Stimulated activated CD4-positive, alpha-beta T cell treated with anti-CD3 and anti-CD28 coated beads, Interleukin-4, amount 100 ng/mL, for 48 hours (primary cell): ENCODE data around the gene IFNA13.

Experiments
- DNase-seq, 2 donors: peaks; one replicate each; pipeline ENCODE4 v3.0.0-alpha.2; 2020; ENCODE audit warnings: low read depth in 2 of 2

IFNA13 gene

GRCh38 chr9:21357479-21358460 is 10.1 kb downstream of the IFNA13 start:
- DNase-seq = no peak

GRCh38 chr9:21350787-21351186 is 17.1 kb downstream of the IFNA13 start, which contains the start of gene IFNA6:
IFNA6 (minus strand) TSS chr9:21350887; CDS start chr9:21350887, 0 bp downstream.
- no peak for DNase-seq

DNA sequence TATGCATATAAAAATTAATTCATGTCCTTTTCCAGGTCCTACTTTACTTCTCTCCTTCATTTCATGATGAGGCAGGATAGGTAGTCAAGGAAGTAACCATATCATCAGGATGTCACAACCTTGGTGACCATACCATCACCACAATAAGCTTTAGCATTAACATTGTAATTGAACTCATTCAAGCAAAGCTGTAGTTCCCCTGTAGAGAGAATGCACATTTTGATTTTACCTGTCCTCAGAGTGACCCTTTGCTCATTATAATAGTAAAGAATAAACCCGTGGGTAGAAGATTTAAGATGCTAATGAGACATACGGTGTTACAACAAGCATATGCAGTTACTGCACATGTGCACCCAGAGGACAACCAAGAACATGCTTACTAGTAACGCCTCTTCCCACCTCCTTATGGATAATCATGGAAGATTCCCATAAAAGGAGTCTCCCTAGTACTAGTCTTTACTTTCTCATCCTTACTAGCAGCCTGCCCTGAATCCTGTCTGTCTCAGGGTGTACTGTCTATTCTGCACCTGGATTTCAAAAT is 19.4 kb downstream of the IFNA13 start:
- no peak for DNase-seq

DNA sequence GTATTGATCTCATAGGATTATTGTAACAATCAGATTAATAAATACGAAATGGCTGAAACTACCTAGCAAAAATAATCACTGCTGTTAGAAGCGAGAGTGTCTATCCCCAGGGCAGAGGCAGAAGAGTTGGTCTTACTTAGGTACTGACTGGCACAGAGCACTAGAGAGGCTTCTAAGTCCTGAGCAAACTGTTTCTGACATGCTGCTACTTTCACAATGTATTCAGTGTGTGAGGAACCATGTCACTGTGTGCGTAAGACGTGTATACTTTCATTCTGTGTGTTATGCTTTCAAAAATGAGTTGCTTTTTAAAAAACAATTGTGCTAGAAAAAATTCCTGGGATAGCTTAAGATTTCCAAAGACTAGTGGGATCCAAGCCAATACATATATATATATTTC is 27.1 kb downstream of the IFNA13 start:
- no peak for DNase-seq

- DNase-seq = no peak
These were observed 31.4 kb downstream of the IFNA13 start for GRCh38 chr9:21336457-21336856.

DNA sequence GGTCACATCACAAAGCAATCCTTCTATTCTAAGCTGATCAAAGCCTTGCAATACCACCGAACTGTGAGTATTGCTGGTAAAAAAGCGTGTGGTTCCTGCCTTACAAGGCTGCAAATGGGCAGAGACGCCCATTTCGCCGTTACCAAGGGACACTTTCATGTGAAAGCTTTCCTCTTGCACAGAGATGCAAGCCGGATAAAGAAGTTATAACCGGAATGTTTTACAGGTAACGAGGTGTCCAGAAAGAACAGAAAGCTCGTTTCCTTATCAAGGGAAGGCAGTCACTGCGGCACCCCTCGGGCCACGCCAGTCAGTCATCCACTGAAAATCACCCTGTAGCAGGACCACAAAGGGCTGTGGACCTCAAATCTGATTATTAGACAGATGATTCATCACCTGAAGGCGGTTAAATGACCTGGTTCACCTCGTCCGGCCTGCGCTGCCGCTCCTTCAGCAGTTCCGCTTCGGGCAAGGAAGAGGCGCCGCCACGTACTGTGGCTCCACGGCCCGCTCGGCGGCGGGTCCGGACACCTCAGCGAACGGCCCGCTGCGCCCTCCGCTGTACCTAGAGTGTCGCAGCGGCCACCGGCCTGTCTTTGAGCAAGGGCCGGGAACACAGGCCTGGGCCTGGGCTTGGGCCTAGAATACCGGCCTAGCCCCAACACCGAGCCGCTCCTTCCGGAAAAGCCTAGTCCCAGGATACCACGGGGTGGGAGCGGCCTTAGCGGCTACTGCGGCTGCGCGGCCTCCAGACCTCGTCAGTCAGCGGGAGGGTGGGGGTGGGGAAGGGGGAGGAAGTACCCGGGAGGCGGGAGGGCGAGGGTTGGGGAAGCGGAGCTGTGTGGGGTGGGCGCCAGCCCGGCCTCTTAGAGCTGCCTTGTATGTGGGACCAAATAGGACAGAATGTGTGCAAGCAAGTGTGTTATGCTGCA is 32.9 kb downstream of the IFNA13 start, which contains the start of gene KLHL9:
TSS of gene KLHL9 (minus strand) at position 704 of the 932 bp plus-strand sequence. CDS start at position 159, 545 bp downstream.
- peak; percentile 83 to 87 for DNase-seq

GRCh38 chr9:21333226-21333625 is 34.6 kb downstream of the IFNA13 start:
- no peak for DNase-seq

DNA sequence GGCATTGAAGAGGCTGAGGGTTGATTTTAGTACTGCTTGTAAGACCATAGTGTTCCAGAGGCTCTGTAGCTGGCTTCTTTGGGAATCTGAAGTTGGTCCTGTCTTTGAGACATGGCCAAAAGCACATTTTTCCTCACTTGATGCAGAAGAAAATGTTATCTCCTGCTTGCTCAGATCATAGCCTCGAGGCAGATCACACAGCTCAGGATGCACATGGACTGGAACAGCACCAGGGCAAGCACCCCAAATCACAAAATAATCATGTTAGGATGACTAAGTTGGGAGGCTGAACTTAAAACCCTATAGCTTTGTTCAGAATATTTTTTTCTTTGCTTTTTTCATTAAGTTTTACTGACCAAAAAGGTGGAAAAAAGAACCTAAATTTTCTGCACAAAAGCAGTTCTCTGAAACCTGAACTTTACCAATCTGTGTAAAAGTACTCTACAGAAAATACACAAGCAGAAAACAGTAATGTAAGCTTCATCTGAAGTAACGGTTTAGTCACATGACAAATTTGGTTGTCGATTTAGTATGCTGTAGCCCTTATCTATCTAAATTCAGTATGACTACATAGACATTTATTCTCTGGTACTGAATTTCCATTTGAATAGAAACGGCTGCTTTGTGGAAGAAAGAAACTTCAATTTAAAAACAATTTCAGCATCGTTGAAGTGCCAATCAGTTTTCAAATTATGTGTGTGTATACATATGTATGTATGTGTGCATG is 36.0 kb downstream of the IFNA13 start:
- no peak for DNase-seq

DNA sequence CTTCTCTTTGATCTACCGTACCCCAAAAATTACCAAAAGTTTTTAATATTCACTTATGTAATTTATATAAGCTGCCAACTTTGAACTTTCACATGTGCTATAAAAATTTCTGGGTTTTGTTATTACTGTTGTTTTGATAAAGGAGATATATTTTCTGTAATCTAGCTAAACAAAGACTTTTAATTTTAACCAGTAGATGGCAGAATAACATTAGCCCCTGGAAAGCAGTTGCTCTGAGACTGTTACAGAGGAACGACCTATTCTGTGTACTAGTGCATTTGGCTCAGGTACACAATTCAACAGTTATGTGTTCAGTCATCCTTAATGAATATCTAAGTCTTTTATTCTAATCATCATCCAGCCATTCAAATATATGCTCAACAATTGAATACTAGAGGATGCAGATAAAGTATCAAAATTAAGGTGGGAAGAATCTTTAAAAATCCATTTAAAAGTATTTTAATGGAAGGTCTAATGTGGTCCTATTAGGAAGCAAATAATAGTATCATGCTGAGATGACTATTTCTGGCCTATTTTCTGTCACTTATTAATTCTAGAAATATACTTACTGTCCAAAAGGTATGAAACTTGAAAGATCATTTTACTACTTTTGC is 41.2 kb downstream of the IFNA13 start:
- no peak for DNase-seq

- DNase-seq = no peak
These were observed 43.8 kb downstream of the IFNA13 start for GRCh38 chr9:21324047-21324446.

DNA sequence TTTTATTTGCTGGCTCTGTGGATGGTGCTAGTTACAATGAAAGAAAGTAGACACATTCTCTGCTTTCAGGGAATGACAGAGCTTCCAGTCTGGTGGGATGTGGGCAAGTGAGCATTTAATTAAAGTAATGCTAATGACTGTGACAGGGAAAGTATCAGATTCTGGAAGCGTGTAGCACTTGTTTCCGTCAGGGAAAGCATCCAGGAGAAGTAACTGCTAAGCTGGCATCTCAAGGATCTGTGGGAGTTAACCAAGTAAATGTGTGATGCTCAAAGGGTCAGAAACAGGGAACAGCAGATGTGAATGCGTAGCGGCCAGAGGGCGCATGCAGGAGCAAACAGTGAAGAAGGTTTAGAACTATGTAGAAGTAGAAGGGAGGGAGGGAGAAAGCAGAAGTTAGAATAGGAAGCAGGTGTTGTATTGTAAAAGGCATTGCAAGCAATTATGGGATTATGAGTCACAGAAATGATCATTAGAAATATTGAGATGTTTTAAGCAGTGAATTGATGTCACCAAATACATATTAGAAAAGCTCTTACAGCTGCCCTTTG is 44.9 kb downstream of the IFNA13 start:
- no peak for DNase-seq

GRCh38 chr9:21320465-21320864 is 47.4 kb downstream of the IFNA13 start:
- no peak for DNase-seq

GRCh38 chr9:21317956-21318923 is 49.6 kb downstream of the IFNA13 start:
- DNase-seq = no peak
